OCI-LY3 (cell line): Measurements from ENCODE around the gene P4HA2.

Source experiments
- H2AFZ ChIP-seq: fragments of 200-600, 300-600 bp; shearing (Covaris generic); 2 replicates; pipeline ENCODE4 v1.6.0; 2014; ENCODE audit warnings: antibody characterized with exemption, low read depth, low read length
- H3K27ac ChIP-seq: fragments of 200-600, 300-600 bp; sonication (generic); 2 replicates; pipeline ENCODE4 v1.5.1; 2014; ENCODE audit warnings: mild to moderate bottlenecking, low read length, moderate library complexity, mixed read lengths
- H3K27me3 ChIP-seq: fragments of 200-600, 300-600 bp; sonication (generic); 2 replicates; pipeline ENCODE4 v1.6.1; 2014; ENCODE audit warnings: low read depth, low read length, mixed read lengths
- H3K36me3 ChIP-seq: fragments of 200-600, 300-600 bp; sonication (generic); replicated peaks from 2 replicates; pipeline ENCODE3; 2014; ENCODE audit warnings: low read depth, low read length, mixed read lengths
- H3K4me1 ChIP-seq: fragments of 300-600, 200-600 bp; sonication (generic); 2 replicates; pipeline ENCODE4 v1.6.1; 2014; ENCODE audit warnings: low read length, mixed read lengths
- H3K4me2 ChIP-seq: fragments of 200-600, 300-600 bp; sonication (generic); 2 replicates; pipeline ENCODE4 v1.6.1; 2014; ENCODE audit warnings: low read length, mixed read lengths
- H3K4me3 ChIP-seq: fragments of 300-600, 200-600 bp; sonication (generic); 2 replicates; pipeline ENCODE4 v1.5.1; 2014; ENCODE audit warnings: antibody characterized with exemption, mild to moderate bottlenecking, low read length, moderate library complexity
- H3K79me2 ChIP-seq: fragments of 300-600, 200-600 bp; shearing (Covaris generic); 2 replicates; pipeline ENCODE4 v1.6.1; 2014; ENCODE audit warnings: mild to moderate bottlenecking, low read length, mixed read lengths
- H3K9ac ChIP-seq: fragments of 300-600, 200-600 bp; shearing (Covaris generic); 2 replicates; pipeline ENCODE4 v1.6.0; 2014; ENCODE audit warnings: mild to moderate bottlenecking, low read length, moderate library complexity
- H3K9me3 ChIP-seq: fragments of 200-600, 300-600 bp; shearing (Covaris generic); 2 replicates; pipeline ENCODE4 v1.6.1; 2014; ENCODE audit warnings: low read length, mixed read lengths; ENCODE audit not compliant: insufficient read depth
- H4K20me1 ChIP-seq: fragments of 200-600, 300-600 bp; sonication (generic); 2 replicates; pipeline ENCODE4 v1.6.1; 2016; ENCODE audit warnings: low read length, mixed read lengths; ENCODE audit not compliant: insufficient read depth
- EZH2phosphoT487 ChIP-seq: fragments of 200-600 bp; shearing (Covaris generic); IDR thresholded peaks from 2 replicates; pipeline ENCODE4 v1.6.1; 2018; ENCODE audit warnings: antibody characterized with exemption, mixed run types, low read depth
- TF ChIP-seq, protein P1 (sequence below): fragments of 200-600, 300-600 bp; sonication (generic); IDR thresholded peaks from 2 replicates; pipeline ENCODE4 v1.5.1; 2014; ENCODE audit warnings: antibody characterized with exemption, low read length, low read depth

The P4HA2 gene

DNA sequence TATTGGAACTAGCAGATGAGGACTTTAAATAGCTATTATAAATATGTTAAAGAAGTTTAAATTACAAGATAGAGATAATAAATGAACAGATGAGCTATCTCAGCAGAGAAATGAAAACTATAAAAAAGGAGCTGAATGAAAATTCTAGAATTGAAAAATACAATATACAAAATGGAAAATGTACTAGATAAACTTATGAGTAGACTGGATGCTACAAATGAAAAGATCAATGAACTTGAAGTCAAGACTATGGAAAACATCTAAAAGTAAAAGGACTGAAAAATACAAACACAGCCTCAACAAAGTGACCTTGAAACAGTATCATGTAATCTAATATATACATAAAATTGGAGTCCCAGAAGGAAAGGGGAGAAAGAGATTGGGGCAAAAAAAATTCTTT lies 19.2 kb upstream of the P4HA2 start:
- Histone ChIP-seq H3K4me2 (no peak overlapping the region), H3K4me3 (no peak overlapping the region), H3K9ac (no peak overlapping the region), H3K79me2 (no peaks in the 10 kb centered on the region), H4K20me1 (no peaks in the 10 kb centered on the region), H3K36me3 (no peaks in the 10 kb centered on the region), H2AFZ (no peak overlapping the region), H3K27ac (no peak overlapping the region), H3K4me1 (no peaks in the 10 kb centered on the region), H3K9me3 (no peaks in the 10 kb centered on the region), H3K27me3 (no peaks in the 10 kb centered on the region)
- TF ChIP-seq, protein P1, sequence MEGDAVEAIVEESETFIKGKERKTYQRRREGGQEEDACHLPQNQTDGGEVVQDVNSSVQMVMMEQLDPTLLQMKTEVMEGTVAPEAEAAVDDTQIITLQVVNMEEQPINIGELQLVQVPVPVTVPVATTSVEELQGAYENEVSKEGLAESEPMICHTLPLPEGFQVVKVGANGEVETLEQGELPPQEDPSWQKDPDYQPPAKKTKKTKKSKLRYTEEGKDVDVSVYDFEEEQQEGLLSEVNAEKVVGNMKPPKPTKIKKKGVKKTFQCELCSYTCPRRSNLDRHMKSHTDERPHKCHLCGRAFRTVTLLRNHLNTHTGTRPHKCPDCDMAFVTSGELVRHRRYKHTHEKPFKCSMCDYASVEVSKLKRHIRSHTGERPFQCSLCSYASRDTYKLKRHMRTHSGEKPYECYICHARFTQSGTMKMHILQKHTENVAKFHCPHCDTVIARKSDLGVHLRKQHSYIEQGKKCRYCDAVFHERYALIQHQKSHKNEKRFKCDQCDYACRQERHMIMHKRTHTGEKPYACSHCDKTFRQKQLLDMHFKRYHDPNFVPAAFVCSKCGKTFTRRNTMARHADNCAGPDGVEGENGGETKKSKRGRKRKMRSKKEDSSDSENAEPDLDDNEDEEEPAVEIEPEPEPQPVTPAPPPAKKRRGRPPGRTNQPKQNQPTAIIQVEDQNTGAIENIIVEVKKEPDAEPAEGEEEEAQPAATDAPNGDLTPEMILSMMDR: no peak
- TF ChIP-seq EZH2phosphoT487: no peak

DNA sequence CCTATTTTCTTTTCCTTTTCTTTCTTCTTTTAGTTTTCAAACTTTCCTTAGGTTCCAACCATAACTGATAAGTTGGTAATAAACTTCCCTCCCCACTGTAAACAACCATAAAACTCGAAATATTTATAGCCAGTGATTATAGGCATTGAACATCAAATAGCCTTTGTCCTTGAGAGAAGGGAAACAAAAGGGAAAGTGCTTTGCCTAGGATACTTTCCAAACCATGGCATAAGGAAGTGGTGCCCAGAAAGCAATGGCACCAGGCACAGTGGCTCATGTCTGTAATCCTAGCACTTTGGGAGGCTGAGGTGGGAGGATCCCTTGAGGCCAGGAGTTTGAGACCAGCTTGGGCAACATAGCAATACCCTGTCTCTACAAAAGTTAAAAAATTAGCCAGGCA lies 17.9 kb upstream of the P4HA2 start:
- Histone ChIP-seq H3K4me2 (no peak overlapping the region), H3K27ac (no peak overlapping the region), H3K79me2 (no peaks in the 10 kb centered on the region), H2AFZ (no peak overlapping the region), H3K27me3 (no peaks in the 10 kb centered on the region), H3K4me3 (no peak overlapping the region), H3K9ac (no peak overlapping the region), H3K9me3 (no peaks in the 10 kb centered on the region), H4K20me1 (no peaks in the 10 kb centered on the region), H3K4me1 (no peaks in the 10 kb centered on the region), H3K36me3 (no peaks in the 10 kb centered on the region)
- TF ChIP-seq, protein P1: no peak
- TF ChIP-seq EZH2phosphoT487: no peak

DNA sequence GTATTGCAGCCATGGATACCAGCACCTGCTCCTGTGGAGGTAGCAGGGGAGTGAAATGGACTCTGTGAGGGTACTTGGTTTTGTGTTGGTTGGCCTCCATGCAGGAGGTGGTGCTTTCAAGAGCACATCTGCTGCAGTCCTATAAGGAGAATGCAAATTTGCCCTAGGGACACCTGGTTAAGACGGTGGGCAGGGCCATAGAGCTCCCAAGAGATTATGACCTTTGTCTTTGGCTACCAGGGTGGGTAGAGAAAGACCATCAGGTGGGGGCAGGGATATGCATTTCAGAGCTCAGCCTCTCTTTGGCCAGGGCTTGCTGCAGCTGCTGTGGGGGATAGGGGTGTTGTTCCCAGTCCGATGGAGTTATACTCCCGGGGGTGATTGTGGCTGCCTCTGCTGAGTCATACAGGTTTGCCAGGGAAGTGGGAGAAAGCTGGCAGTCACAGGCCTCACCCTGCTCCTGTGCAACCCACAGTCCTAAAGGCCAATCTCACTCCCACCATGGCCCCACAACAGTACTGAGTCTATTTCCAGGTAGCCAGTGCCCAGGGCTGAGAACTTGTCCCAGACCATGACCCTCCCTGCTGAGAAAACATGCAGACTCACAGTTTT lies 15.8 kb upstream of the P4HA2 start:
- H3K36me3 ChIP-seq: no peaks in the 10 kb centered on the region
- no peak overlapping the region for H3K4me2 ChIP-seq
- H3K27ac ChIP-seq: no peak overlapping the region
- no peak for TF ChIP-seq EZH2phosphoT487
- TF ChIP-seq, protein P1: no peak
- no peaks in the 10 kb centered on the region for H4K20me1 ChIP-seq
- no peaks in the 10 kb centered on the region for H3K9me3 ChIP-seq
- no peak overlapping the region for H2AFZ ChIP-seq
- no peaks in the 10 kb centered on the region for H3K79me2 ChIP-seq
- H3K4me1 ChIP-seq: no peaks in the 10 kb centered on the region
- H3K27me3 ChIP-seq: no peaks in the 10 kb centered on the region
- H3K9ac ChIP-seq: no peak overlapping the region
- no peak overlapping the region for H3K4me3 ChIP-seq

DNA sequence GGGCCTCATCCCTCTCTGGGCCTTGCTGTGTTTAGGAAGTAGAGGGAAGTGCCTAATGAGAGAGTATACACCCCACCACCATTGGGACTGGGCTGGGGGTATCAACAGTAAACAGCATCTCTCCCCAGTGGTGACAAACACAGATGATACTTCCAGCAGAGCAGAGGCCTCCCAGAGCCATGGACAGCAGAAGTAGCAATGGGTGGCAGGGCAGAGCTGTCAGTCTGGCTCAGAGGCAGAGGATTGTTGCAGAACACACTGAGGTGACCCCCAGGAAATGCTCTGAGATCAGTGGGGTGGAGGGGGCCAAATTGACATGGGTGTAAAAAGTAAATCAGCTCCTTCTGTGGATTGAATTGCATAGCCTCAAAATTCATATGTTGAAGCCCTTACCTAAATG lies 12.1 kb upstream of the P4HA2 start:
- no peaks in the 10 kb centered on the region for H4K20me1 ChIP-seq

More for the DNA sequence above, 12.1 kb upstream of the P4HA2 start:
- Histone ChIP-seq H3K4me2 (no peak overlapping the region), H3K9ac (no peak overlapping the region), H2AFZ (no peak overlapping the region), H3K4me3 (no peak overlapping the region), H3K36me3 (no peaks in the 10 kb centered on the region), H3K27me3 (no peaks in the 10 kb centered on the region), H3K27ac (no peak overlapping the region), H3K4me1 (peaks cover 7% of the 10 kb centered on the region), H3K9me3 (no peaks in the 10 kb centered on the region), H3K79me2 (no peaks in the 10 kb centered on the region)
- TF ChIP-seq EZH2phosphoT487: no peak
- TF ChIP-seq, protein P1: no peak
